Thyroid gland (tissue), 4 donors: ENCODE data around the gene RAPGEF4.

Source experiments
- CTCF ChIP-seq, 6 experiments: fragments of 200-600 bp in 3 of 6; fragments of 450-650 bp in 3 of 6; sonication (generic) in 3 of 6; IDR thresholded peaks; one replicate each; pipeline ENCODE4 v1.5.1; 2016 to 2019; ENCODE audit warnings: antibody characterized with exemption in 6 of 6, mild to moderate bottlenecking in 2 of 6, inconsistent platforms in 1 of 6, moderate library complexity in 1 of 6
- POLR2A ChIP-seq, 2 donors: fragments of 450-650 bp; IDR thresholded peaks; one replicate each; pipeline ENCODE4 v1.6.1; 2017; ENCODE audit warnings: antibody characterized with exemption in 2 of 2, mild to moderate bottlenecking in 2 of 2, moderate library complexity in 1 of 2

- TF ChIP-seq POLR2A (IDR thresholded peaks at IDR 0.05) (no peak), CTCF (IDR thresholded peaks at IDR 0.05) (no peak)
Observed at GRCh38 chr2:172829229-172829628, 93.6 kb downstream of the RAPGEF4 start.
